Suppressor macrophage treated with lipopolysaccharide for 1 hour (primary cell): Measurements from ENCODE around the gene WRAP73.
A peak's percentile ranks its signal among the peaks of the same experiment; 100 is the strongest.
"Not testable (repeated sequence)": the region's sequence is repeated elsewhere in the genome, so short reads cannot be mapped to it uniquely, and the experiment has no call there.

Experiments used
- DNase-seq, 3 donors: peaks; one replicate each; pipeline ENCODE4 v3.0.0-alpha.2; 2020 to 2022

WRAP73 gene

GRCh38 chr1:3593745-3594144 lies 56.2 kb downstream of the WRAP73 start:
- no peak for DNase-seq

GRCh38 chr1:3593334-3593733 lies 56.6 kb downstream of the WRAP73 start:
- no peak for DNase-seq

GRCh38 chr1:3590951-3591865 lies 58.7 kb downstream of the WRAP73 start:
- DNase-seq, result no peak

GRCh38 chr1:3590139-3590763 lies 59.7 kb downstream of the WRAP73 start:
- DNase-seq, result no peak

GRCh38 chr1:3588395-3588794 lies 61.5 kb downstream of the WRAP73 start:
- peak in 1 of 3 donors; percentile 37 for DNase-seq

GRCh38 chr1:3586986-3587759 lies 62.7 kb downstream of the WRAP73 start:
- DNase-seq, result no peak

- DNase-seq, result no peak
Observed at GRCh38 chr1:3585940-3586568, 63.8 kb downstream of the WRAP73 start.

GRCh38 chr1:3585353-3585868 lies 64.5 kb downstream of the WRAP73 start:
- DNase-seq, result not testable (repeated sequence)

- DNase-seq, result peak; percentile 18 to 33 (median 19)
Observed at GRCh38 chr1:3584915-3585314, 65.0 kb downstream of the WRAP73 start.

GRCh38 chr1:3583751-3584150 lies 66.2 kb downstream of the WRAP73 start:
- DNase-seq, result not testable (repeated sequence)

- no peak for DNase-seq
Observed at GRCh38 chr1:3581296-3582036, 68.4 kb downstream of the WRAP73 start.
